Breast epithelium (tissue), 4 donors: ENCODE results near the gene AK1. TPM values are rescaled to one million over a fixed set of nuclear protein-coding genes. Genes with fewer than 3 reads are reported as not detected.

Experiments
- DNase-seq, 2 donors: peaks; one replicate each; pipeline ENCODE4 v3.0.0-alpha.2; 2019; ENCODE audit warnings: low spot score in 2 of 2
- H3K27ac ChIP-seq, 2 donors: fragments of 200-600 bp; sonication (generic) in 1 of 2; one replicate each; pipeline ENCODE4 v1.5.1; 2016 to 2019; ENCODE audit warnings: mild to moderate bottlenecking in 1 of 2
- H3K27me3 ChIP-seq, 2 donors: fragments of 200-600 bp; sonication (generic) in 1 of 2; one replicate each; pipeline versions ENCODE4 v1.5.1 to v1.6.0; 2017 to 2019; ENCODE audit warnings: control low read depth in 1 of 2, mild to moderate bottlenecking in 1 of 2
- H3K36me3 ChIP-seq: fragments of 200-600 bp; one replicate; pipeline ENCODE4 v1.5.1; 2019
- H3K4me1 ChIP-seq, 2 donors: fragments of 200-600 bp; sonication (generic); one replicate each; pipeline ENCODE4 v1.5.1; 2016 to 2019; ENCODE audit warnings: control low read depth in 1 of 2
- H3K4me3 ChIP-seq, 3 donors: fragments of 200-600 bp; sonication (generic); 1 replicate in 2 of 3; 2 replicates in 1 of 3; pipeline ENCODE4 v1.5.1; 2016 to 2019; ENCODE audit warnings: mild to moderate bottlenecking in 3 of 3, moderate library complexity in 2 of 3
- H3K9me3 ChIP-seq, 2 donors: fragments of 200-600 bp; sonication (generic) in 1 of 2; one replicate each; pipeline ENCODE4 v1.5.1; 2016 to 2019; ENCODE audit warnings: control low read depth in 1 of 2
- CTCF ChIP-seq, 3 donors: fragments of 450-650 bp; IDR thresholded peaks; one replicate each; pipeline ENCODE4 v1.5.1; 2016 to 2017; ENCODE audit warnings: antibody characterized with exemption in 3 of 3, mild to moderate bottlenecking in 3 of 3, moderate library complexity in 3 of 3
- POLR2A ChIP-seq: fragments of 450-650 bp; IDR thresholded peaks from one replicate; pipeline ENCODE4 v1.6.1; 2016; ENCODE audit warnings: antibody characterized with exemption, mild to moderate bottlenecking, moderate library complexity
- POLR2AphosphoS5 ChIP-seq, 3 donors: sonication (generic); formaldehyde crosslinking; IDR thresholded peaks; one replicate each; pipeline ENCODE4 v1.6.1; 2017; ENCODE audit warnings: antibody characterized with exemption in 3 of 3
- intact Hi-C: fragments of 100-400 bp; cut with DNase I; formaldehyde crosslinking; loops from one replicate; pipeline ENCODE4 v1.15.1; 2023; ENCODE audit warnings: low total_unique reads
- total RNA-seq, 3 donors: library from RNA; depleted of rRNA; stranded (reverse); fragments of >200 nt; gene quantifications; one replicate each; pipeline ENCODE4 v1.1.0, GENCODE V29; 2016

Gene AK1
- total RNA-seq, 3 donors from 2014 or later, result 23.5 to 30.2 (median 23.6) TPM

DNA sequence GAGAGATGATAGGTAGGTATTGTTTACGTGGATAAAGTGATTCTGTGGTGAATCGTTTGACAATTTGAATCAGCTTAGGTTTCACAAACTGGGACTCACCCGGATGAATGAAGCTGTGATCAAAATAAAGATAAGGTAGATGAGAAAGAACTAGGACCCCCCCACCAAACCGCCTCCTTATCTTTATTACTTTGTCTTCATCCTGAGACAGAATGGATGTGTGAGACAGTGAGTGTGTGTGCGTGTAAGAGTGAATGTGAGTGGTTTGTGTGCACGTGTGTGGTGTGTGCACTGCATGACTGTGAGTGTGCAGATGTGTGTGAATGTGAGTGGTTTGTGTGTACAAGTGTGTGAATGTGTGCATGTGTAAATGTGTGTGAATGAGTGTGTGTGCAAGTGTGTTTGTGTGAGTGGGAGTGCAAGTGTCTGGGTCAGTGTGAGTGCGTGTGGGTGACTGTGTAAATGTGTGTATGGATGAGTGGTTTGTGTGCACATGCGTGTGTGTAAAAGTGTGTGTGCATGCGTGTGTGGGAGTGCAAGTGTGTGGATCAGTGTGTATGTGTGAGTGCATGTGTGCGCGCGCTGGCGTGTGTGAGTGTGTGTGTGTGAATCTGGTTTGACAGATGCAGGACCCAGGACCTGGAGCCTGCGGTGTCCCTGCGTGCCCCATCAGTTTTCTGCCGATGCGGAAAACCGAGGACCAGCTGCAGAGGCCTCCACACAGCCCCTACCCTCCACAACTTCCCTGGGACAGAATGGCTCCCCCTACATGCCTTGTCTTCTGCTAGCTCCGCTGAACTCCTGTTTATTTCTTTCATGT, 11.6 kb downstream of the AK1 start:
- no peaks in the 10 kb centered on the region for H3K27me3 ChIP-seq
- no peaks in the 10 kb centered on the region for H3K36me3 ChIP-seq
- no peak overlapping the region for H3K4me3 ChIP-seq
- TF ChIP-seq CTCF (IDR thresholded peaks at IDR 0.05), result no peak
- TF ChIP-seq POLR2AphosphoS5 (IDR thresholded peaks at IDR 0.05), result no peak
- TF ChIP-seq POLR2A, result no peak
- DNase-seq, result no peak
- peaks cover 0 to 4% of the 10 kb centered on the region in 2 donors for H3K4me1 ChIP-seq
- H3K9me3 ChIP-seq, result no peaks in the 10 kb centered on the region
- no peak overlapping the region for H3K27ac ChIP-seq
- intact Hi-C loops, result loop anchor here (2.0 to 5.0 kb wide), 2 partner anchors 56 to 129 kb away; no protein-coding TSS in a partner anchor

DNA sequence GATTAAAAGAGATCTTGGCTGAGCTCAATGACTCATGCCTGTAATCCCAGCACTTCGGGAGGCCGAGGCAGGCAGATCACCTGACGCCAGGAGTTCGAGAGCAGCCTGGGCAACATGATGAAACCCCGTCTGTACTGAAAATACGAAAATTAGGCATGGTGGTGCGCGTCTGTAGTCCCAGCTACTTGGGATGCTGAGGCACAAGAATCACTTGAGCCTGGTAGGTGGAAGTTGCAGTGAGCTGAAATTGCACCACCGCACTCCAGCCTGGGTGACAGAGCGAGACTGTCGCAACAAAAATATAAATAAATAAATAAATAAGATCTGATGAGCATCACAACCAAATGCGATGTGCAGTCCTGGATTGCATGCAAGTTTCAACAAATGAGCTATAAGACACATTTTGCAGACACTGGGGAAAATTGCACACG, 14.3 kb downstream of the AK1 start:
- TF ChIP-seq POLR2AphosphoS5 (IDR thresholded peaks at IDR 0.05) (no peak), CTCF (IDR thresholded peaks at IDR 0.05) (no peak), POLR2A (no peak)
- peaks cover 0 to 4% of the 10 kb centered on the region in 2 donors for H3K4me1 ChIP-seq
- no peak overlapping the region for H3K27ac ChIP-seq
- H3K36me3 ChIP-seq, result no peaks in the 10 kb centered on the region
- H3K27me3 ChIP-seq, result no peaks in the 10 kb centered on the region
- H3K9me3 ChIP-seq, result no peaks in the 10 kb centered on the region
- intact Hi-C loops, result no loop called here
- no peak for DNase-seq
- H3K4me3 ChIP-seq, result no peak overlapping the region

GRCh38 chr9:127862075-127863011, 15.1 kb downstream of the AK1 start:
- Histone ChIP-seq H3K4me1 (peaks cover 0 to 4% of the 10 kb centered on the region in 2 donors), H3K36me3 (no peaks in the 10 kb centered on the region), H3K9me3 (no peaks in the 10 kb centered on the region), H3K27ac (peak overlapping the region; percentile 72 to 80), H3K4me3 (no peak overlapping the region), H3K27me3 (no peaks in the 10 kb centered on the region)
- intact Hi-C loops, result no loop called here
- TF ChIP-seq POLR2A, result no peak
- TF ChIP-seq POLR2AphosphoS5 (IDR thresholded peaks at IDR 0.05), result no peak
- no peak for TF ChIP-seq CTCF (IDR thresholded peaks at IDR 0.05)
- peak in 1 of 2 donors; percentile 55 for DNase-seq

DNA sequence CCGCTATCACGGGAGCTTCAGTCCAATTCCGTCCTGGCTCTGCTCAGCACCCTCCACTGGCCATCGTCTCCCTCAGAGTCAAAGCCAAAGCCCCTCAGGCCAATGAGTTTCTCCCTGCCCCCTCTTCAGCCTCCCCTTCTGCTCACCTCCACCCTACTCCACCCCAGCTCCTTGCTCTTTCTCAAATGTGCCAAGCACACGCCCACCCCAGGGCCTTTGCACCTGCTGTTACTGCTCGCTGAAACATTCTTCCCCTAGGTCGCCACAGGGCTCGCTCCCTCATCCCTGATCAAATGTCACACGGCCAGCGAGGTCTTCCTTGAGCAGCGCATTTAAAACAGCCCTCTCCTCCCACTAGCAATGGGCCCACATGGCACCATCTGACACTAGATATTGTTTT, 16.7 kb downstream of the AK1 start:
- intact Hi-C loops, result no loop called here
- TF ChIP-seq POLR2AphosphoS5 (IDR thresholded peaks at IDR 0.05), result no peak
- no peak for TF ChIP-seq POLR2A
- TF ChIP-seq CTCF (IDR thresholded peaks at IDR 0.05), result no peak

More for the DNA sequence above, 16.7 kb downstream of the AK1 start:
- H3K9me3 ChIP-seq, result no peaks in the 10 kb centered on the region
- no peaks in the 10 kb centered on the region for H3K36me3 ChIP-seq
- peak overlapping the region in 1 of 2 donors; percentile 32 for H3K27ac ChIP-seq
- peaks cover 0 to 4% of the 10 kb centered on the region in 2 donors for H3K4me1 ChIP-seq
- H3K27me3 ChIP-seq, result no peaks in the 10 kb centered on the region
- H3K4me3 ChIP-seq, result no peak overlapping the region
- no peak for DNase-seq
